Neural cell (in vitro differentiated cells): ENCODE data around the gene FAM124B. TPM values are rescaled to one million over a fixed set of nuclear protein-coding genes. Genes with fewer than 3 reads are reported as not detected.

Source experiments
- H2AFZ ChIP-seq: fragments of 200-600, 300-800 bp; sonication (generic), shearing (Covaris generic); 2 replicates; pipeline ENCODE4 v1.6.0; 2014; ENCODE audit warnings: low read depth, mild to moderate bottlenecking, antibody characterized with exemption, low read length, moderate library complexity
- H3F3A ChIP-seq: fragments of 200-600 bp; shearing (Covaris generic); 2 replicates; pipeline ENCODE4 v1.6.1; 2016; ENCODE audit warnings: mild to moderate bottlenecking, moderate library complexity, mixed read lengths, antibody characterized with exemption, low read length; ENCODE audit not compliant: insufficient read depth, poor library complexity, severe bottlenecking
- H3K27ac ChIP-seq: fragments of 200-600, 300-800 bp; sonication (generic), shearing (Covaris generic); 2 replicates; pipeline ENCODE4 v1.5.1; 2014; ENCODE audit warnings: mild to moderate bottlenecking, low read length, moderate library complexity
- H3K27me3 ChIP-seq: fragments of 300-800, 200-600 bp; sonication (generic), shearing (Covaris generic); 2 replicates; pipeline ENCODE4 v1.6.0; 2014; ENCODE audit warnings: mild to moderate bottlenecking, low read depth, low read length, moderate library complexity; ENCODE audit not compliant: insufficient read depth
- H3K36me3 ChIP-seq: fragments of 300-800, 200-600 bp; sonication (generic), shearing (Covaris generic); 2 replicates; pipeline ENCODE4 v1.5.1; 2014; ENCODE audit warnings: mild to moderate bottlenecking, antibody characterized with exemption, low read length, moderate library complexity; ENCODE audit not compliant: insufficient read depth
- H3K4me2 ChIP-seq: fragments of 300-800, 200-600 bp; sonication (generic), shearing (Covaris generic); 2 replicates; pipeline ENCODE4 v1.6.0; 2014; ENCODE audit warnings: mild to moderate bottlenecking, low read length
- H3K4me3 ChIP-seq: fragments of 300-800, 200-600 bp; sonication (generic), shearing (Covaris generic); 2 replicates; pipeline ENCODE4 v1.5.1; 2014; ENCODE audit warnings: mild to moderate bottlenecking, low read length, moderate library complexity
- H3K79me2 ChIP-seq: fragments of 200-600 bp; shearing (Covaris generic); replicated peaks from 2 replicates; pipeline ENCODE4 v1.6.0; 2014; ENCODE audit warnings: mild to moderate bottlenecking, low read length, moderate library complexity; ENCODE audit not compliant: insufficient read depth
- H3K9ac ChIP-seq: fragments of 300-800, 200-600 bp; sonication (generic), shearing (Covaris generic); 2 replicates; pipeline ENCODE4 v1.6.1; 2016; ENCODE audit warnings: mild to moderate bottlenecking, low read length, mixed read lengths
- H3K9me2 ChIP-seq: fragments of 200-600 bp; shearing (Covaris generic); 2 replicates; pipeline ENCODE4 v1.6.1; 2016; ENCODE audit warnings: mild to moderate bottlenecking, low read length, mixed read lengths; ENCODE audit not compliant: insufficient read depth
- H3K9me3 ChIP-seq: fragments of 200-600, 300-800 bp; sonication (generic), shearing (Covaris generic); 2 replicates; pipeline ENCODE4 v1.6.1; 2016; ENCODE audit warnings: mild to moderate bottlenecking, mixed run types, low read length, moderate library complexity, mixed read lengths
- H4K20me1 ChIP-seq: fragments of 200-600 bp; shearing (Covaris generic); 2 replicates; pipeline ENCODE4 v1.6.1; 2016; ENCODE audit warnings: mild to moderate bottlenecking, mixed run types; ENCODE audit not compliant: insufficient read depth
- CTCF ChIP-seq: fragments of 450-650 bp; IDR thresholded peaks from 2 replicates; pipeline ENCODE4 v1.5.1; 2014; ENCODE audit warnings: antibody characterized with exemption, mild to moderate bottlenecking, moderate library complexity; ENCODE audit not compliant: poor library complexity, severe bottlenecking
- EP300 ChIP-seq: fragments of 450-650 bp; conservative IDR thresholded peaks from 2 replicates; pipeline ENCODE4 v1.6.1; 2014; ENCODE audit warnings: antibody characterized with exemption, mild to moderate bottlenecking, moderate library complexity; ENCODE audit not compliant: poor library complexity, severe bottlenecking
- EZH2 ChIP-seq: fragments of 200-600, 300-800 bp; shearing (Covaris generic), sonication (generic); IDR thresholded peaks from 2 replicates; pipeline ENCODE4 v1.6.1; 2014; ENCODE audit warnings: antibody characterized with exemption, low read length, borderline replicate concordance, mild to moderate bottlenecking; ENCODE audit not compliant: insufficient read depth, poor library complexity, severe bottlenecking
- MXI1 ChIP-seq: fragments of 450-650 bp; conservative IDR thresholded peaks from 2 replicates; pipeline ENCODE4 v1.6.1; 2014; ENCODE audit warnings: antibody characterized with exemption, mild to moderate bottlenecking; ENCODE audit not compliant: poor library complexity, severe bottlenecking
- POLR2AphosphoS5 ChIP-seq: IDR thresholded peaks from 2 replicates; pipeline ENCODE4 v1.6.1; 2012
- RAD21 ChIP-seq: fragments of 450-650 bp; conservative IDR thresholded peaks from 2 replicates; pipeline ENCODE4 v1.6.1; 2014; ENCODE audit warnings: antibody characterized with exemption, mild to moderate bottlenecking, moderate library complexity
- REST ChIP-seq: IDR thresholded peaks from 2 replicates; pipeline ENCODE4 v1.6.1; 2012; ENCODE audit warnings: borderline replicate concordance
- SMC3 ChIP-seq: fragments of 450-650 bp; conservative IDR thresholded peaks from 2 replicates; pipeline ENCODE4 v1.6.1; 2014; ENCODE audit warnings: antibody characterized with exemption, mild to moderate bottlenecking, moderate library complexity; ENCODE audit not compliant: poor library complexity
- TAF1 ChIP-seq: IDR thresholded peaks from 2 replicates; pipeline ENCODE4 v1.6.1; 2012; ENCODE audit warnings: low read depth
- polyA plus RNA-seq: library from polyadenylated mRNA; depleted of rRNA; stranded (reverse); fragments of >200 nt; gene quantifications from 2 replicates; pipeline ENCODE4 v1.2.3, GENCODE V29; 2014

Gene FAM124B
- polyA plus RNA-seq, 1 donor from 2014 or later = not detected

GRCh38 chr2:224416656-224417360 is 14.9 kb upstream of the FAM124B start:
- H4K20me1 ChIP-seq = no peaks in the 10 kb centered on the region
- H3K36me3 ChIP-seq = no peaks in the 10 kb centered on the region
- no peaks in the 10 kb centered on the region for H3K27me3 ChIP-seq
- H3K4me2 ChIP-seq = no peak overlapping the region
- H3K9me2 ChIP-seq = no peaks in the 10 kb centered on the region
- no peak overlapping the region for H3K9ac ChIP-seq
- TF ChIP-seq EP300 (no peak), POLR2AphosphoS5 (no peak), CTCF (no peak), MXI1 (no peak), TAF1 (no peak), RAD21 (no peak), REST (no peak), SMC3 (no peak), EZH2 (no peak)
- no peaks in the 10 kb centered on the region for H3F3A ChIP-seq
- H3K79me2 ChIP-seq = no peaks in the 10 kb centered on the region
- H3K9me3 ChIP-seq = no peaks in the 10 kb centered on the region
- no peak overlapping the region for H3K4me3 ChIP-seq
- H3K27ac ChIP-seq = no peak overlapping the region
- H2AFZ ChIP-seq = no peak overlapping the region

- Histone ChIP-seq H4K20me1 (no peaks in the 10 kb centered on the region), H2AFZ (no peak overlapping the region), H3K36me3 (no peaks in the 10 kb centered on the region), H3K9me3 (no peaks in the 10 kb centered on the region), H3K79me2 (no peaks in the 10 kb centered on the region), H3K9ac (no peak overlapping the region), H3K9me2 (no peaks in the 10 kb centered on the region), H3K27ac (no peak overlapping the region), H3K4me3 (no peak overlapping the region), H3K27me3 (no peaks in the 10 kb centered on the region), H3K4me2 (no peak overlapping the region), H3F3A (no peaks in the 10 kb centered on the region)
- TF ChIP-seq REST = no peak
- TF ChIP-seq CTCF = no peak
These were observed 11.5 kb upstream of the FAM124B start for GRCh38 chr2:224413381-224413780.
